MCF 10A (cell line): ENCODE measurements around the gene LRP2BP. TPM values are rescaled to one million over a fixed set of nuclear protein-coding genes. Genes with fewer than 3 reads are reported as not detected.

Experiments
- BruUV-seq: library from RNA; stranded (reverse); fragments of 400-500 nt; replicated peaks from 2 replicates; lab custom pipeline; 2021; lab: Mats Ljungman, UMichigan
- CTCF ChIA-PET: fragments of 300-600 bp; sonication (Branson Sonifier 250); formaldehyde crosslinking; extraction: SDS; loops from one replicate; lab custom pipeline; 2021; ENCODE audit warnings: antibody characterized with exemption, inconsistent platforms; lab: Yijun Ruan, JAX
- POLR2A ChIA-PET: fragments of 300-600, 350-650 bp; sonication (Branson Sonifier 250); formaldehyde crosslinking; extraction: SDS; loops from one replicate; lab custom pipeline; 2020; ENCODE audit warnings: antibody characterized with exemption, inconsistent platforms; lab: Yijun Ruan, JAX
- DNase-seq: peaks from one replicate; pipeline ENCODE4 v3.0.0-alpha.2; 2018; ENCODE audit not compliant: unreplicated experiment
- H3K27ac Mint-ChIP-seq: one replicate; pipeline ENCODE4 v1.8.0; 2022; ENCODE audit warnings: mild to moderate bottlenecking, low read depth, mixed read lengths; ENCODE audit not compliant: unreplicated experiment
- H3K27me3 Mint-ChIP-seq: one replicate; pipeline ENCODE4 v1.8.0; 2022; ENCODE audit warnings: mixed read lengths; ENCODE audit not compliant: insufficient read depth, unreplicated experiment
- H3K36me3 Mint-ChIP-seq: one replicate; pipeline ENCODE4 v1.8.0; 2022; ENCODE audit warnings: mild to moderate bottlenecking, moderate library complexity, mixed read lengths; ENCODE audit not compliant: insufficient read depth, unreplicated experiment
- H3K4me1 Mint-ChIP-seq: one replicate; pipeline ENCODE4 v1.8.0; 2022; ENCODE audit warnings: mixed read lengths; ENCODE audit not compliant: insufficient read depth, unreplicated experiment
- H3K4me3 Mint-ChIP-seq: one replicate; pipeline ENCODE4 v1.8.0; 2022; ENCODE audit warnings: mild to moderate bottlenecking, moderate library complexity, mixed read lengths; ENCODE audit not compliant: unreplicated experiment
- H3K9me3 Mint-ChIP-seq: one replicate; pipeline ENCODE4 v1.8.0; 2022; ENCODE audit warnings: mixed read lengths; ENCODE audit not compliant: unreplicated experiment
- CTCF ChIP-seq: fragments of 200-600 bp; IDR thresholded peaks from one replicate; pipeline ENCODE4 v1.8.0; 2022; ENCODE audit warnings: antibody characterized with exemption, mild to moderate bottlenecking; ENCODE audit not compliant: unreplicated experiment
- intact Hi-C: fragments of 100-400 bp; cut with micrococcal nuclease; formaldehyde crosslinking; loops from 2 replicates; pipeline ENCODE4 v1.14.1; 2022
- total RNA-seq: library from RNA; stranded (reverse); gene quantifications from 2 replicates; pipeline ENCODE4 v1.2.3, GENCODE V29; 2022

Gene LRP2BP
- total RNA-seq, 1 experiment from 2014 or later, result 0.70 TPM

GRCh38 chr4:185384061-185384460 is 11.7 kb downstream of the LRP2BP start:
- Mint-ChIP-seq H3K4me3 (no peak overlapping the region), H3K27me3 (no peaks in the 10 kb centered on the region), H3K4me1 (peaks cover 10% of the 10 kb centered on the region), H3K27ac (no peak overlapping the region), H3K36me3 (peaks cover 4% of the 10 kb centered on the region), H3K9me3 (no peaks in the 10 kb centered on the region)
- intact Hi-C loops, result no loop called here
- TF ChIP-seq CTCF, result no peak
- ChIA-PET CTCF (no interaction called here), POLR2A (interaction anchor here (4.5 kb wide), 1 partner anchor 12 kb away, joined by 23 read pairs; the partner anchor contains the start of genes ANKRD37 and LRP2BP)
- DNase-seq, result no peak
- BruUV-seq, result no TSS peak

GRCh38 chr4:185383451-185383850 is 12.3 kb downstream of the LRP2BP start:
- Mint-ChIP-seq H3K27ac (no peak overlapping the region), H3K27me3 (no peaks in the 10 kb centered on the region), H3K36me3 (peaks cover 4% of the 10 kb centered on the region), H3K4me3 (no peak overlapping the region), H3K9me3 (no peaks in the 10 kb centered on the region), H3K4me1 (peaks cover 10% of the 10 kb centered on the region)
- ChIA-PET CTCF (interaction anchor here (0.6 kb wide), 1 partner anchor 187 kb away, joined by 3 read pairs; no protein-coding TSS in a partner anchor), POLR2A (interaction anchor here (4.5 kb wide), 1 partner anchor 13 kb away, joined by 23 read pairs; the partner anchor contains the start of genes ANKRD37 and LRP2BP)
- no peak for DNase-seq
- BruUV-seq, result no TSS peak
- intact Hi-C loops, result no loop called here
- TF ChIP-seq CTCF, result no peak

- Mint-ChIP-seq H3K4me3 (no peak overlapping the region), H3K27ac (no peak overlapping the region), H3K9me3 (no peaks in the 10 kb centered on the region), H3K27me3 (no peaks in the 10 kb centered on the region), H3K36me3 (peaks cover 4% of the 10 kb centered on the region), H3K4me1 (peaks cover 10% of the 10 kb centered on the region)
- no peak for DNase-seq
- CTCF ChIA-PET, result interaction anchor here (0.6 kb wide), 1 partner anchor 1082 kb away, joined by 3 read pairs; no protein-coding TSS in a partner anchor
- BruUV-seq, result no TSS peak
- POLR2A ChIA-PET, result interaction anchor here (0.7 kb wide), 1 partner anchor 13 kb away, joined by 3 read pairs; the partner anchor contains the start of gene LRP2BP
- TF ChIP-seq CTCF, result no peak
- intact Hi-C loops, result no loop called here
Observed at GRCh38 chr4:185382754-185383153, 13.0 kb downstream of the LRP2BP start.

- POLR2A ChIA-PET, result interaction anchor here (3.7 kb wide), 1 partner anchor 15 kb away, joined by 15 read pairs; the partner anchor contains the start of genes ANKRD37 and LRP2BP
- Mint-ChIP-seq H3K27ac (no peak overlapping the region), H3K27me3 (no peaks in the 10 kb centered on the region), H3K4me1 (peaks cover 10% of the 10 kb centered on the region), H3K4me3 (no peak overlapping the region), H3K36me3 (peaks cover under 1% of the 10 kb centered on the region), H3K9me3 (no peaks in the 10 kb centered on the region)
- BruUV-seq, result no TSS peak
- intact Hi-C loops, result no loop called here
- peak; percentile 44 for DNase-seq
- no peak for TF ChIP-seq CTCF
- CTCF ChIA-PET, result interaction anchor here (0.6 kb wide), 1 partner anchor 1080 kb away, joined by 3 read pairs; no protein-coding TSS in a partner anchor
Observed at GRCh38 chr4:185381288-185382196, 14.2 kb downstream of the LRP2BP start.
